CD4-positive, alpha-beta memory T cell (primary cell): Measurements from ENCODE around the gene SCO1. TPM values are rescaled to one million over a fixed set of nuclear protein-coding genes. Genes with fewer than 3 reads are reported as not detected.

Experiments used
- CTCF ChIA-PET: fragments of 350-600 bp; sonication (Branson Sonifier 250); formaldehyde crosslinking; loops from one replicate; lab custom pipeline; 2021; ENCODE audit warnings: inconsistent platforms; ENCODE audit not compliant: partially characterized antibody; lab: Charles Lee
- POLR2A ChIA-PET: fragments of 350-600 bp; sonication (Branson Sonifier 250); formaldehyde crosslinking; loops from one replicate; lab custom pipeline; 2021; ENCODE audit not compliant: partially characterized antibody; lab: Charles Lee
- DNase-seq, 5 donors: peaks; one replicate each; pipeline versions ENCODE4 v3.0.0 to v3.0.0-alpha.2; 2020 to 2022; ENCODE audit warnings: mixed read lengths in 1 of 5
- H3K27ac ChIP-seq: one replicate; pipeline ENCODE4 v1.7.0; 2013; ENCODE audit warnings: low read depth, low read length
- H3K27me3 ChIP-seq: 2 replicates; pipeline ENCODE4 v1.7.0; 2013; ENCODE audit warnings: mild to moderate bottlenecking, low read length, moderate library complexity; ENCODE audit not compliant: insufficient read depth
- H3K36me3 ChIP-seq: 2 replicates; pipeline ENCODE4 v1.7.0; 2013; ENCODE audit warnings: mild to moderate bottlenecking, low read length, moderate library complexity; ENCODE audit not compliant: insufficient read depth
- H3K4me1 ChIP-seq: 2 replicates; pipeline ENCODE4 v1.7.0; 2013; ENCODE audit warnings: mild to moderate bottlenecking, low read length, moderate library complexity; ENCODE audit not compliant: insufficient read depth
- H3K4me3 ChIP-seq, 2 donors: one replicate each; pipeline ENCODE4 v1.7.0; 2013; ENCODE audit warnings: low read length in 2 of 2, mild to moderate bottlenecking in 1 of 2
- H3K9me3 ChIP-seq, 2 donors: one replicate each; pipeline ENCODE4 v1.7.0; 2013; ENCODE audit warnings: low read length in 2 of 2, control low read depth in 1 of 2; ENCODE audit not compliant: control insufficient read depth in 1 of 2
- H3K27ac Mint-ChIP-seq, 7 donors: one replicate each; pipeline ENCODE4 v1.8.0; 2020 to 2021; ENCODE audit warnings: mixed read lengths in 7 of 7, mild to moderate bottlenecking in 6 of 7, inconsistent platforms in 3 of 7, moderate library complexity in 3 of 7
- H3K27me3 Mint-ChIP-seq, 2 donors: one replicate each; pipeline ENCODE4 v1.8.0; 2020 to 2021; ENCODE audit warnings: mixed read lengths in 2 of 2
- H3K36me3 Mint-ChIP-seq, 2 donors: one replicate each; pipeline ENCODE4 v1.8.0; 2020 to 2021; ENCODE audit warnings: mixed read lengths in 2 of 2, inconsistent platforms in 1 of 2, mild to moderate bottlenecking in 1 of 2
- H3K4me1 Mint-ChIP-seq, 4 donors: one replicate each; pipeline ENCODE4 v1.8.0; 2020 to 2021; ENCODE audit warnings: mixed read lengths in 4 of 4, mild to moderate bottlenecking in 1 of 4
- H3K4me3 Mint-ChIP-seq, 8 donors: one replicate each; pipeline ENCODE4 v1.8.0; 2020 to 2021; ENCODE audit warnings: mixed read lengths in 8 of 8, mild to moderate bottlenecking in 7 of 8, moderate library complexity in 6 of 8, inconsistent platforms in 3 of 8
- H3K9me3 Mint-ChIP-seq, 8 donors: one replicate each; pipeline ENCODE4 v1.8.0; 2020 to 2021; ENCODE audit warnings: mixed read lengths in 8 of 8, mild to moderate bottlenecking in 5 of 8, inconsistent platforms in 3 of 8, moderate library complexity in 1 of 8
- intact Hi-C: fragments of 100-400 bp; cut with micrococcal nuclease; formaldehyde crosslinking; loops from one replicate; pipeline ENCODE4 v1.15.1; 2023
- polyA plus RNA-seq, 2 donors: library from polyadenylated mRNA; unstranded; fragments of 300-500 nt; fragmentation: Illumina TruSeq; gene quantifications; one replicate each; pipeline ENCODE4 v1.2.3, GENCODE V29; 2021
- total RNA-seq, 2 experiments: library from RNA; stranded (reverse); gene quantifications; one replicate each; pipeline ENCODE4 v1.2.3, GENCODE V29; 2021

The SCO1 gene
- total and polyA plus RNA-seq, 4 experiments from 2014 or later, result 12.9 to 26.1 (median 23.1) TPM

DNA sequence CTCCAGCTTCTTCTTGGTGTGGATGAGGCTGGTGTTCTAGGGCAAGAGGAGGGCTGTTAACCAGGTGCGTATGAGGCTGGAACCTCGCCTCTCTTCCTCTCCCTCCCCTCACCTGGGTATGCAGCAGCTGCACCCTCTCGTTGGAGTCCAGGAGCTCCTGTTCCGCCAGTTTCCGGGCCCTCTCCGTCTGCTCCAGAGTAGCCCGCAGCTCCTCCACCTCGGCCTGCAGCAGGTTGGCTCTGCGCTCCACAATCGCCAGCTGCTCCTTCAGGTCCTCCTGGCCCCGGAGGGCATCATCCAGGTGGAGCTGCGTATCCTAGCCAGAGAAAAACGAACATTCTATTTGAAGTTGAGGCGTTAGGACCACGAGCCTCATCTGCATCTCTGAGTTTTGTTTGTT is 65.6 kb downstream of the SCO1 start:
- no peak overlapping the region for H3K4me3 Mint-ChIP-seq
- ChIA-PET CTCF (interaction anchor here (0.7 to 12.3 kb wide), 10 partner anchors 8 to 1067 kb away, joined by 3 to 185 read pairs (median 8); partner anchors contain the start of gene PIRT), POLR2A (no interaction called here)
- DNase-seq, result no peak
- Histone ChIP-seq H3K27me3 (no peaks in the 10 kb centered on the region), H3K4me1 (no peaks in the 10 kb centered on the region), H3K27ac (no peak overlapping the region), H3K4me3 (no peak overlapping the region), H3K9me3 (no peaks in the 10 kb centered on the region), H3K36me3 (no peaks in the 10 kb centered on the region)
- intact Hi-C loops, result no loop called here
- H3K27ac Mint-ChIP-seq, result no peak overlapping the region
- H3K9me3 Mint-ChIP-seq, result no peaks in the 10 kb centered on the region
- peaks cover 0 to 6% (median 4%) of the 10 kb centered on the region in 4 donors for H3K4me1 Mint-ChIP-seq
- H3K27me3 Mint-ChIP-seq, result no peaks in the 10 kb centered on the region
- H3K36me3 Mint-ChIP-seq, result peaks cover 24 to 25% of the 10 kb centered on the region in 2 donors

DNA sequence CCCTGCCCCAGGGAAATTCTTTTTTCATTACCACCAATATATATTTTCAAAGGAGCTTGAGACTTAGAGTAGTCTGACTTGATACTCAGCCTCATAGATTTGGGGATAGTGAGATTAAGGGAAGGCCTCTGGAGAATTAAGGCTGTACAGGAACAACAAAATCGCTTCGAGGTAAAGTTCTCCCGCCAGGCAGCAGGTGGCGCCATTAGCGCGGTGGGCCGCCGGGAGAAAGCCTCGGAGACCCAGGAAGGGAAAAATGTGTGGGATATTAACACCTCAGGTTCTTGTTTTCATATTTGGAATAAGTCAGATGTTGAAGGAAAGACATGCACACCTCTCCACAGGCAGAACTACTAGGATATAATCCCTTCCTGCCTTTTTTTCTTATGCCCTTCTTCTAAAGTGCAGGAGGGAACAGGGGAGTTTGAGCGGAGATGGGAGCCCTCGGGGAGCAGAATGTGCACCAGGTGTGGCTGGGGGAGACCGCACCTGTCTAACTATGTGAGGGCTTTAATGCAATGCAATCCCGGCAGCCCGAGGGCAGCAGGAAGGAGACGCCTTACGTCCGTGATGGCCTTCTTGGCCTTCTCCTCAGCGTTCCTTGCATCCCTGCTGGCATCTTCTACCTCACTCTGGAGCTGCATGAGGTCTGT is 66.2 kb downstream of the SCO1 start:
- POLR2A ChIA-PET, result no interaction called here
- CTCF ChIA-PET, result interaction anchor here (0.7 to 12.3 kb wide), 12 partner anchors 9 to 217 kb away, joined by 3 to 185 read pairs (median 3); no protein-coding TSS in a partner anchor
- Mint-ChIP-seq H3K4me1 (peaks cover 0 to 6% (median 4%) of the 10 kb centered on the region in 4 donors), H3K27ac (no peak overlapping the region), H3K9me3 (no peaks in the 10 kb centered on the region), H3K36me3 (peaks cover 24 to 25% of the 10 kb centered on the region in 2 donors), H3K4me3 (peak overlapping the region in 1 of 8 donors; percentile 45), H3K27me3 (no peaks in the 10 kb centered on the region)
- Histone ChIP-seq H3K36me3 (no peaks in the 10 kb centered on the region), H3K27ac (no peak overlapping the region), H3K9me3 (no peaks in the 10 kb centered on the region), H3K4me3 (no peak overlapping the region), H3K27me3 (no peaks in the 10 kb centered on the region), H3K4me1 (no peaks in the 10 kb centered on the region)
- intact Hi-C loops, result no loop called here
- DNase-seq, result peak in 1 of 5 donors; percentile 33

DNA sequence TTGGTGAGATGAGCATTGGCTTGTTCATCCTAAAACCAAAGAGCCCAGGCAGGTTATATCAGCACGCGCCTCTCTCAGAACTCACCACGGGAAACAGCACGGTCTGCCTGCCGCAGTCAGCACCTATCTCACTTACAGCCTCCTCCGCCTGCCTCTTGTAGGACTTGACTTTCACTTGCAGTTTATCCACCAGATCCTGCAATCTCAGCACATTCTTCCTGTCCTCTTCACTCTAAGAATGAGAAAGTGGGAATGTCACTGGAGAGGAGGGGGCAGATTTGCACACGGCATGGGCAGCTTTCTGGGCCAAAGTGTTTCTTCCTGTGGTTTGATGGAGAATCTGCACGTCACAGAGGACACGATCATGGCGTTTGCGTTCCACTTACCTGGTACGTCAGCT is 67.6 kb downstream of the SCO1 start:
- ChIA-PET CTCF (interaction anchor here (0.7 to 12.3 kb wide), 9 partner anchors 10 to 219 kb away, joined by 3 to 185 read pairs (median 6); no protein-coding TSS in a partner anchor), POLR2A (no interaction called here)
- intact Hi-C loops, result no loop called here
- H3K27me3 ChIP-seq, result no peaks in the 10 kb centered on the region
- no peaks in the 10 kb centered on the region for H3K36me3 ChIP-seq
- H3K36me3 Mint-ChIP-seq, result peaks cover 13 to 20% of the 10 kb centered on the region in 2 donors
- H3K9me3 Mint-ChIP-seq, result no peaks in the 10 kb centered on the region
- no peak overlapping the region for H3K4me3 Mint-ChIP-seq
- no peaks in the 10 kb centered on the region for H3K9me3 ChIP-seq
- no peaks in the 10 kb centered on the region for H3K4me1 ChIP-seq
- no peak overlapping the region for H3K27ac ChIP-seq
- H3K4me3 ChIP-seq, result no peak overlapping the region
- H3K27ac Mint-ChIP-seq, result no peak overlapping the region
- no peak for DNase-seq
- H3K4me1 Mint-ChIP-seq, result peaks cover 0 to 4% (median 4%) of the 10 kb centered on the region in 4 donors
- H3K27me3 Mint-ChIP-seq, result no peaks in the 10 kb centered on the region

DNA sequence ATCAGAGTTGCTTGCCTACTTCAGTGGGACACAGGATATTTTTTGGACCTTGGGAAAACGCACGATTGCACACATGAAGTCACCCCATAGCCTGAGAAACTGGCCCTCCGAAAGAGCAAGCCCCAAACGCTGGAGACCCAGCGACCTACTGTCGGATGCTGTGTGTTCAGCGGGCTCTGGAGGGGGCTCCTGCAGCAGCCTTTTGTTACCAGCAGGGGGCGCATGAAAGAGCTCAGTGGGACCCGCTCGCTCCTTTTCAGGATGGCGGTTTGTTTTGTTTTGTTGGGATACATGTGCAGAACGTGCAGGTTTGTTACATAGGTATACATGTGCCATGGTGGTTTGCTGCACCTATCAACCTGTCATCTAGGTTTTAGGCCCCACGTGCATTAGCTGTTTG is 68.6 kb downstream of the SCO1 start:
- peaks cover 9 to 20% of the 10 kb centered on the region in 2 donors for H3K36me3 Mint-ChIP-seq
- intact Hi-C loops, result no loop called here
- H3K9me3 Mint-ChIP-seq, result no peaks in the 10 kb centered on the region
- DNase-seq, result no peak
- H3K4me3 Mint-ChIP-seq, result no peak overlapping the region
- H3K27me3 Mint-ChIP-seq, result no peaks in the 10 kb centered on the region
- Histone ChIP-seq H3K9me3 (no peaks in the 10 kb centered on the region), H3K27me3 (no peaks in the 10 kb centered on the region), H3K27ac (no peak overlapping the region), H3K4me3 (no peak overlapping the region), H3K36me3 (no peaks in the 10 kb centered on the region), H3K4me1 (no peaks in the 10 kb centered on the region)
- no peak overlapping the region for H3K27ac Mint-ChIP-seq
- ChIA-PET POLR2A (no interaction called here), CTCF (interaction anchor here (0.6 to 12.3 kb wide), 8 partner anchors 11 to 220 kb away, joined by 3 to 185 read pairs (median 5); no protein-coding TSS in a partner anchor)
- H3K4me1 Mint-ChIP-seq, result peaks cover 0 to 3% (median 1%) of the 10 kb centered on the region in 4 donors

DNA sequence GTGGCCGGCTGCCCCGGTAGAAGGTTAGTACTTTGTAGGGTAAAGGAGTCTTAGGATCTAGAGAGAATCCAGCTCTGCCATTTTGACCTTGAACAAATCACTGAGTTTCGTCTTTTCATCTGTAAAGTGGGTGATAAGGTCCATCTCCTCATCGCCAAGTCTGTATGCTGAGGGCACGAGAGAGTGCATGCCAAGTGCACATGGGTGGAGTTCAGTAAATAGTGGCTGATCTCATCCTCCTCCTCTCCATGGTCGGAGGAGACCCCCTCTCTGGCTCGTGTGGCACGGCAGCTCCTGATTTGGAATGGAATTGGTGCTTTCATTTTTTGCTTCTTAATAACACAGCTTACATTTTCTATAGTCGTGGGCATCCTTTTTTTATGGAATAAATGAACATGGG is 70.9 kb downstream of the SCO1 start:
- Histone ChIP-seq H3K9me3 (no peaks in the 10 kb centered on the region), H3K27ac (no peak overlapping the region), H3K36me3 (no peaks in the 10 kb centered on the region), H3K4me3 (no peak overlapping the region), H3K27me3 (no peaks in the 10 kb centered on the region), H3K4me1 (no peaks in the 10 kb centered on the region)
- Mint-ChIP-seq H3K36me3 (peaks cover 4 to 17% of the 10 kb centered on the region in 2 donors), H3K27ac (no peak overlapping the region), H3K9me3 (no peaks in the 10 kb centered on the region), H3K4me3 (no peak overlapping the region), H3K27me3 (peaks cover 0 to 6% of the 10 kb centered on the region in 2 donors), H3K4me1 (peaks cover 0 to 3% (median 1%) of the 10 kb centered on the region in 4 donors)
- no peak for DNase-seq
- ChIA-PET POLR2A (no interaction called here), CTCF (interaction anchor here (0.6 to 12.3 kb wide), 2 partner anchors 9 to 16 kb away, joined by 3 to 185 read pairs; no protein-coding TSS in a partner anchor)
- intact Hi-C loops, result no loop called here

DNA sequence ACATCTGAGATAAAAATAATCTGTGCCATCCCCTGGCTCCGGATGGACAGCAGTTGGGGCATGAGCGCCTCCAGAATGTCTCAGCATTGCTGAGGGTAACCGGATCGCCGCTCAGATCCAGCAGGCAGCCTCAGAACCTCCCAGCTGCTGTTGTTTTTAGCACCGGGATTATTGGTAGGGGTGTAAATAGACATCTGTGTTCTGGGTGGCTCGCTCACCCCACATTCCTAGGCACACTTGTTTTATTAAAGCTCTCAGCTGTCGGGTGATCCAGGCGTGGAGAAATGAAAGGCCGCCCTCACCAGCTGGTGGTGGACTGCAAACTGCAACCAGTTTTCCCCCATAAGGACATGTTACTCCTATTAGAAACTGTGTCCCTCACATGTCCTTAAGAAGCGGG is 72.4 kb downstream of the SCO1 start:
- Mint-ChIP-seq H3K4me3 (no peak overlapping the region), H3K4me1 (no peaks in the 10 kb centered on the region), H3K27ac (no peak overlapping the region), H3K27me3 (peaks cover 0 to 6% of the 10 kb centered on the region in 2 donors), H3K36me3 (peaks cover 2 to 8% of the 10 kb centered on the region in 2 donors), H3K9me3 (no peaks in the 10 kb centered on the region)
- intact Hi-C loops, result no loop called here
- no peak for DNase-seq
- CTCF ChIA-PET, result interaction anchor here (12.3 kb wide), 1 partner anchor 8 kb away, joined by 185 read pairs; no protein-coding TSS in a partner anchor
- Histone ChIP-seq H3K27ac (no peak overlapping the region), H3K4me1 (no peaks in the 10 kb centered on the region), H3K4me3 (no peak overlapping the region), H3K27me3 (no peaks in the 10 kb centered on the region), H3K9me3 (no peaks in the 10 kb centered on the region), H3K36me3 (no peaks in the 10 kb centered on the region)
- POLR2A ChIA-PET, result no interaction called here

DNA sequence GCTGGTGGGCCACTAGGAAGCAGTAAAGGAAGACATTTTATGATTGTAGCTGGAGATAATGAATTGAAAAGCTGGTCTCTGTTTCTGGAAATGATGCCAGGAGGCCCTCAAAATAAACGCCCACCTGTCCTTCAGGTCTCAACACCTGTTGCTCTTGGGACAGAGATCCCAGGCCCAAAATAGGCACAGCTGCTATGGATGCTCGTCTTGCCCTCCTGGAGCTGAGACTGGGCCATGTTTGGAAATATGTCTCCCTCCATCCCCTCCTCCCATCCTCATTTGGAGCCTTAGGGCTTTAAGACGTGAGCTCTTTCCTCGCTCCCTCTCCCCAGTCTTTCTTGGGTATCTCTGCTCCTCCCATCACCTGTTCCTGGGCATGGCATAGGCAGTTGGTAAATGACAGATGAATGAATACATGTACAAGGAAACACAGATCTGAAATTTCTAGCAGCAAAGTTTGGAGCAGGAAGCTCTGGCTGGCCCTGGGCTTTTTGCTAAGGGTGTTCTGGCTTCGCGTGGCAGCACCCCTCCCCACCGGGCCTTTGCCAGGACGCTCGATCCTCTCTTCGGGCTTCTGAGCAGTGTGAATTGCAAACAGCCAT is 73.5 kb downstream of the SCO1 start:
- H3K4me1 Mint-ChIP-seq, result no peaks in the 10 kb centered on the region
- H3K27ac Mint-ChIP-seq, result no peak overlapping the region
- Histone ChIP-seq H3K27me3 (no peaks in the 10 kb centered on the region), H3K36me3 (no peaks in the 10 kb centered on the region), H3K4me1 (no peaks in the 10 kb centered on the region), H3K27ac (no peak overlapping the region), H3K4me3 (no peak overlapping the region), H3K9me3 (no peaks in the 10 kb centered on the region)
- no peak overlapping the region for H3K4me3 Mint-ChIP-seq
- H3K36me3 Mint-ChIP-seq, result peaks cover 0 to 4% of the 10 kb centered on the region in 2 donors
- ChIA-PET POLR2A (no interaction called here), CTCF (no interaction called here)
- intact Hi-C loops, result no loop called here
- peaks cover 0 to 6% of the 10 kb centered on the region in 2 donors for H3K27me3 Mint-ChIP-seq
- H3K9me3 Mint-ChIP-seq, result no peaks in the 10 kb centered on the region
- DNase-seq, result no peak
